ENCODE measurements around the gene PIGL.

PIGL gene

GRCh38 chr17:16354585-16354984, 137.6 kb downstream of the PIGL start:
- DNase-seq: no peak

GRCh38 chr17:16358394-16358793, 141.4 kb downstream of the PIGL start:
- no peak for DNase-seq

GRCh38 chr17:16361874-16362273, 144.9 kb downstream of the PIGL start:
- DNase-seq: no peak

- DNase-seq: no peak
Measured at GRCh38 chr17:16363749-16364536, 146.9 kb downstream of the PIGL start.

- DNase-seq: no peak
Measured at GRCh38 chr17:16364625-16365024, 147.6 kb downstream of the PIGL start.

GRCh38 chr17:16371742-16372141, 154.7 kb downstream of the PIGL start:
- DNase-seq: no peak

GRCh38 chr17:16374146-16374938, 157.3 kb downstream of the PIGL start:
- DNase-seq: no peak

Data from NCI-H1417 treated with DMSO at 0.1 percent for 48 hours (cell line).